HG02938 (cell line): ENCODE measurements around the gene CDK5RAP1.

Experiments
- ATAC-seq: cut with Tn5 transposase; IDR thresholded peaks from one replicate; pipeline ENCODE4 v1.9.1; 2021; ENCODE audit warnings: mild to moderate bottlenecking, moderate library complexity; ENCODE audit not compliant: unreplicated experiment

CDK5RAP1 gene

GRCh38 chr20:33336375-33336774 is 64.9 kb downstream of the CDK5RAP1 start:
- no peak for ATAC-seq

GRCh38 chr20:33334111-33334510 is 67.2 kb downstream of the CDK5RAP1 start:
- ATAC-seq, result no peak

- no peak for ATAC-seq
Measured at GRCh38 chr20:33333616-33334015, 67.7 kb downstream of the CDK5RAP1 start.

GRCh38 chr20:33332905-33333456 is 68.3 kb downstream of the CDK5RAP1 start:
- no peak for ATAC-seq

GRCh38 chr20:33328157-33329137 is 72.9 kb downstream of the CDK5RAP1 start:
- no peak for ATAC-seq

GRCh38 chr20:33325350-33325749 is 76.0 kb downstream of the CDK5RAP1 start:
- ATAC-seq, result no peak

GRCh38 chr20:33323236-33323635 is 78.1 kb downstream of the CDK5RAP1 start:
- ATAC-seq, result no peak

GRCh38 chr20:33322456-33322855 is 78.9 kb downstream of the CDK5RAP1 start:
- ATAC-seq, result no peak

- no peak for ATAC-seq
Measured at GRCh38 chr20:33320006-33320405, 81.3 kb downstream of the CDK5RAP1 start.

- no peak for ATAC-seq
Measured at GRCh38 chr20:33318096-33318429, 83.3 kb downstream of the CDK5RAP1 start.

GRCh38 chr20:33317424-33318095 is 83.8 kb downstream of the CDK5RAP1 start:
- no peak for ATAC-seq

GRCh38 chr20:33316958-33317357 is 84.4 kb downstream of the CDK5RAP1 start:
- no peak for ATAC-seq

GRCh38 chr20:33316343-33316742 is 85.0 kb downstream of the CDK5RAP1 start:
- no peak for ATAC-seq

- no peak for ATAC-seq
Measured at GRCh38 chr20:33313686-33314314, 87.5 kb downstream of the CDK5RAP1 start.

- ATAC-seq, result no peak
Measured at GRCh38 chr20:33312583-33312982, 88.7 kb downstream of the CDK5RAP1 start.

- ATAC-seq, result no peak
Measured at GRCh38 chr20:33311996-33312395, 89.3 kb downstream of the CDK5RAP1 start.

GRCh38 chr20:33311011-33311410 is 90.3 kb downstream of the CDK5RAP1 start:
- ATAC-seq, result no peak

- ATAC-seq, result no peak
Measured at GRCh38 chr20:33310327-33310899, 90.9 kb downstream of the CDK5RAP1 start.

GRCh38 chr20:33309631-33310030 is 91.7 kb downstream of the CDK5RAP1 start:
- no peak for ATAC-seq
